D721Med (cell line): ENCODE data around the gene KCNH2.

Experiments
- DNase-seq: peaks from one replicate; pipeline ENCODE4 v3.0.0; 2011; ENCODE audit warnings: low spot score; ENCODE audit not compliant: insufficient read length
- FAIRE-seq: peaks from 2 replicates; lab custom pipeline; 2011; peaks lifted over from hg19 to GRCh38; lab: Jason Lieb, UNC
- TF ChIP-seq, protein P1 (sequence below): IDR thresholded peaks from 2 replicates; pipeline ENCODE4 v1.5.1; 2012; ENCODE audit warnings: mild to moderate bottlenecking, control low read depth; ENCODE audit not compliant: insufficient read depth; ENCODE audit errors: missing control alignments

KCNH2 gene

DNA sequence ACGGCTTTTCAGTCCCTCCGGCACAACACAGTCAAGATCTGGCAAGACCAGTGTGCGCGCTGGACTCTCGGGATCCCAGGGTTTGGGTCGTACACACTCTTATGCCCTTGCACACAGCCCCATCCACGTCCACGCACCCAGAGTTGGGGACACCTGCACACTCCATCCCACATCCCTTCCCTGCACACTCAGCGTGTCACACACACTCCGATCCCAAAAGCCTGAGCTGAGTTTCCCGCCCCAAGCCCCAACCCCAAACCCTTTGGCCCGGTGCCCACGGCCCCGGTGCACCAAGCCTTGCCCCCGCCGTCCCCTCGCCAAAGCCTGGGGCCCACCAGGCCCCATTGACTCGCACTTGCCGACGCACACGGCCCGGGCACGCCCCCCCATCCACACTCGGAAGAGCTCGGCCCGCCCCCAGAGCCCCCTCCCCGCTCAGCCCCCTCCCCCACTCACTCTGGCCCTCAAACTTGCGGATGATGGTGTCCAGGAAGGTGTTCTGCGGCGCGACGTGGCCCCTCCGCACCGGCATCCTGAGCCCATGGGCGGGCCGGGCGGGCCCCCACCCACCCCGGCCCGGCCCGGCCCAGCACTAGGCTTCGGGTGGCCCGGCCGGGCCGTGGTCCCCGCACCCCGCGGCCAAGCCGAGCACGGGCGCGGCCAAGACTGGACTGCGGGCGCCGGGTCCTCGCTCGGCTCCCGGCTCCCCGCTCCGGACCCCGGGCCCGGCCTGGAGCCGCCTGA, 567 bp downstream of the KCNH2 start:
- DNase-seq, result no peak
- TF ChIP-seq, protein P1, sequence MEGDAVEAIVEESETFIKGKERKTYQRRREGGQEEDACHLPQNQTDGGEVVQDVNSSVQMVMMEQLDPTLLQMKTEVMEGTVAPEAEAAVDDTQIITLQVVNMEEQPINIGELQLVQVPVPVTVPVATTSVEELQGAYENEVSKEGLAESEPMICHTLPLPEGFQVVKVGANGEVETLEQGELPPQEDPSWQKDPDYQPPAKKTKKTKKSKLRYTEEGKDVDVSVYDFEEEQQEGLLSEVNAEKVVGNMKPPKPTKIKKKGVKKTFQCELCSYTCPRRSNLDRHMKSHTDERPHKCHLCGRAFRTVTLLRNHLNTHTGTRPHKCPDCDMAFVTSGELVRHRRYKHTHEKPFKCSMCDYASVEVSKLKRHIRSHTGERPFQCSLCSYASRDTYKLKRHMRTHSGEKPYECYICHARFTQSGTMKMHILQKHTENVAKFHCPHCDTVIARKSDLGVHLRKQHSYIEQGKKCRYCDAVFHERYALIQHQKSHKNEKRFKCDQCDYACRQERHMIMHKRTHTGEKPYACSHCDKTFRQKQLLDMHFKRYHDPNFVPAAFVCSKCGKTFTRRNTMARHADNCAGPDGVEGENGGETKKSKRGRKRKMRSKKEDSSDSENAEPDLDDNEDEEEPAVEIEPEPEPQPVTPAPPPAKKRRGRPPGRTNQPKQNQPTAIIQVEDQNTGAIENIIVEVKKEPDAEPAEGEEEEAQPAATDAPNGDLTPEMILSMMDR, result no peak
- no peak for FAIRE-seq

DNA sequence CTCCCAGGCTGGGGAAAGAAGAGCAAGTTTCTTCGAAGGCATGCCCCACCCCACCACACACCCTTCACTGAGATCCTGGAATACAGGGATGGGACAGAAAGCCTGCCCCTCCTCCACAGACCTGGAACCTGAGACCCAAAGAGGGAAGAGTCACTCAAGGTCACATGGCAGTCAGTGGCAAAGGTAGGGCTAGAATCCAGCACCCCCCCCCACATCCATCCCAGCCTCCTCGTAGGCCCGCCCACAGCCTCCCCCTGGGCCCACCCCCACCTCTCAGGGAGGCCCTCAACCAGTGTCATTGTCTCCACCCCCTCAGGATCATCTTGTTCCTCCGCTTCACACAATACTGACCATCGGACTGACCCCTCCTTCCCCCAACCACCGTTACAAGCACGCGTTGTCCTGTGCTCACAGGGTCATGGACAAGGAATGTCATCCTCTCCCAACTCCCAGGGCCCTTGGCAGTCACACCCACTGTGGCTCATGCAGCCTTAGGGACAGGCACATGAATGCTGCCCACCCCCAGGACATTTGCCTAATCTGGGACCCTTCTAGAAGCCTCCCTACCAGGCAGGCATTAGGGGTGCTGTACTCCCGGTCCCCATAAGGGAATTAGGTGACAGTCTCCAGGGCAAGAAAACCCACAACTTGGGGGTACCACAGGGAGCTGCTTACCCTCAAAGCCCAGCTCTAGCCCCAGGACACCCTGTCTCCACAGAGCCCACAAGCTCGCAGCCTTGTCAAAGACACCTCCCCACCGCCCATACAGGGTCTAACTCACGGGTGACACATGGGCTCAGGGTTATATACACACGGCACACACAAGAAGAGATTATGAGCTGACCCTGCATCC, 1.4 kb downstream of the KCNH2 start:
- DNase-seq, result no peak
- no peak for FAIRE-seq
- TF ChIP-seq, protein P1, result no peak

DNA sequence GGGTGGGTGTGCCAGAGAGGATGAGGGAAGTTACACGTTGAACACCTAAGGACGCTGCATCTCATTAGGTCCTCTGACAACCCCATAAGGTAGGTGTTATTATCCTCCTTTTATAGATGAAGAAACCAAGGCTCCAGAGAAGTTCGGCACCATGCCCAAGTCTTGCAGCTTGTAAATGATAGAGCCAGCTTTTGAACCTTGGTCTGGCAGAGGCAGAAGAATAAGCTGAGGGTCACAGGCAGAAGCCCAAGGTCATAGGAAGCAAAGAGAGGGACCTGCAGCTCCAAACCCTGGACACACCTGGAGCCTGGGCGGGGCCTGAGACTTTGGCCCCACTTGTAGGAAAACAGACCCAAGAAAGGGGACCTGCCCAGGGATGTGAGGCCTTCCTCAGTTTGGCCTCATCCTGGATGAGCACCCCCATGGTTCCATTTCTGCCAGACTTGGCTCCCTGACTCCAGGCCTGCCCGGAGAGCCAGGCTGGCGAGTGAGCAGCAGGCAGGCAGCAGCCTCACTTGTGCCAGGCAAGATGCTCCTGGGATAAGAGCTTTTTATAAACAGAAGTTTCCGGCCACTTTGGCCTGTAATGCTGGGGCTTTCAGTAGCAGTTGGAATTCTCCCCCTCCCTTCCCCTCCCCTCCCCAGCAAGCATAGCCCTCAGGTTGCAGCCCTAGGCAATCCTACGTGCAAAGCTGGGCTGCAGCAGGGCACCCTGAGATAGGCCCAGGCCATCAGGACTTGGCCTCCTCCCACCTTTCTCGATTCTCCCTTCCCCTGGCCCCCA, 2.4 kb downstream of the KCNH2 start:
- FAIRE-seq (no peak), DNase-seq (no peak)
- TF ChIP-seq, protein P1, result no peak

DNA sequence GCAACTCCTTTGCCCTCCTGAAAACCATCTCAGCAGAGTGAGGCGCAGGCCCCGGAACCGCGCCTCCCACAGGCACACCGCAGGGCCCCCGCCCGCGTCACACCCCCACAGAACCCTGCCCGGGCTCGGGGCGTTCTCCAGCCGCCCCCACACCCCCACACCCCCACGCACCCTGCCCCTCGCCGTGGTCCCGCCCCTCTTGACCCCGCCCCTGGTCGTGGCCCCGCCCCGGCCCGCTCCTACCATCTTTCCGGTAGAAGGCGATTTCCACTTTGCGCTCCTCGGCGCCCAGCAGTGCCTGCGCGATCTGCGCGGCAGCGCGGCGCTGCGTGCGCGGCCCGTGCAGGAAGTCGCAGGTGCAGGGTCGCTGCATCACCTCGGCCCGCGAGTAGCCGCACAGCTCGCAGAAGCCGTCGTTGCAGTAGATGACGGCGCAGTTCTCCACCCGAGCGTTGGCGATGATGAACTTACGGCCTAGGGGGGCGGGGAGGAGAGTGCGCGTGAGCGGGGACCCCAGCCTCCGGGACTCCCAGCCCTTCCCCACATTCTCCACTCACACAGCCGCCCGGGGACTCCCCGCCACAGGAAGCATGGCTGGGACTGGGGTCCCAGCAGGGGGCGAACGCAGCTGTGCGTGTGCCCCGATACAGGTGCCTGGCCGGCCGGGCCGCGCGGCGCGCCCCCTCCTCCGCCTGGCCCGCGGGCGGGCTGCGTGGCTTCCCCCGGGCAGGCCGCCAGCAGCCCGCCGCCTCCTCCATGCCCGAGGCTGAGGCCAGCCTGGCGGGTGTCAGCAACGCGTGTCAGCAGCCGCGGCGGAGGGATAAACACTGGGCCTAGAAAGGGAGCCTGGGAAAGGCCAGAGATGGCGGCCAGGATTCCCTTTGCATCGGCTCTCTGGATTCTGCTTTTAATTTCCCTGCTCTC, 3.4 kb downstream of the KCNH2 start:
- FAIRE-seq (no peak), DNase-seq (peak; percentile 88)
- TF ChIP-seq, protein P1, result peak; percentile 28

DNA sequence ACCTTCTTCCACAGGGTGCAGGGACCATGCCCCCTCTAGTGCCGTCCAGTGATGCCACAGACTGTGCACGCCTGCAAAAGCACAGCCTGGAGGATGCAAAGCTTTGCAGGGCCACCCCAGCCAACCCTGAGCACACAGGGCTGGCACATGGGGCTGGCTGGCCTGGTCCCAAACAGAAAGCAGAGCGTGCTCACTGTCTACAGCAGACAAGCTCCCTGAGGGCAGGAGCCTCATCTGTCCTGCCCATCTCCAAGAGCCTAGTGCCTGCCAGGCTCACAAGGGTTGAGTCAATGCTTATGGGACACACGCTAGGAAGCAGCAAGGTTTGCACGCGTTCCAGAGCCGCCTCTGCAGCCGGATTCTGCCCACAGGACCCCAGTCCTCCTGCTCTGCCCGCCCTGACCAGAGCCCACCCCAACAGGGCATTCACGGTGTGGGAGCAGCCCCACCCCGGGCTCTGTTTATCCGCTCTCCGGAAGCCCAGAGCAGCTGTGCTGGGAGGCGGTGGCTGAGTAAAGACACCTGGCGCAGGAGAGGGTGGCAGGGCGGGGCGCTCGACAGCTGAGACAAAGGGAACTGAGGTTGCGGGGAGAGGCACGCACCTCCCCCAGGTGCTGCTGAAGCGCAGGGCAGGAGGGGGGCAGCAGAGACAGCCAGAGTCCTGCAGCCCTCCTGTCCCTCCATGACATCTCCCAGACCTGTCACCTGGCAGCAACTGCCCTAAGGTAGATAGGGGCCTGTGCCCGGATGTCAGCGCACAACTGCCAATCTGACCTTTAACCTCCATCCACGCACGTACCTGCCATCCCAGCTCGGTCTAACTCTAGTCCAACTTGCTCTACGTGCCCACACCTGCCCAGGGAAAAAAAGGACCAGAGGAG, 4.3 kb downstream of the KCNH2 start:
- TF ChIP-seq, protein P1, result no peak
- FAIRE-seq (no peak), DNase-seq (no peak)

DNA sequence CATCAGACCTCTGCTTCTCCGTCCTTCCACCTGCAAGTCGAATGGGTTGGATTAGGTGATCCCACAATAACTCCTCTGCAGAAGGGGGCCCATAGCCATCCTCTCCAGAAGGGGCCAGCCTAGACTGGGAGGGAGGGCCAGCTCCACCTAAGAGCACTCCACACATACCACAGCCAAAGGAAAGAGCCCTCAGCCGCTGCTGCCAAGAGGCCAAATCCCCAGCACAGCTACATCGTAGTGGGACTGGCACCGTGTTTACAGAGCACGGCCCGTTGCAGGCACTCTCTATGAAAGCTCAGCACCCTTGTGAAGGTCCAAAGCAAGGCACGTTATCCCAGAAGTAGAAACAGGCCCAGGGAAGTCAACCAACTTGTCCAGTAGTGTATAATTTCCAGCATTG, 5.4 kb downstream of the KCNH2 start:
- TF ChIP-seq, protein P1, result no peak
- FAIRE-seq (no peak), DNase-seq (no peak)
